HG03460 (cell line): ENCODE data around the gene MAS1L.

ENCODE experiments used
- ATAC-seq: cut with Tn5 transposase; IDR thresholded peaks from one replicate; pipeline ENCODE4 v1.9.1; 2021; ENCODE audit not compliant: unreplicated experiment

MAS1L gene

DNA sequence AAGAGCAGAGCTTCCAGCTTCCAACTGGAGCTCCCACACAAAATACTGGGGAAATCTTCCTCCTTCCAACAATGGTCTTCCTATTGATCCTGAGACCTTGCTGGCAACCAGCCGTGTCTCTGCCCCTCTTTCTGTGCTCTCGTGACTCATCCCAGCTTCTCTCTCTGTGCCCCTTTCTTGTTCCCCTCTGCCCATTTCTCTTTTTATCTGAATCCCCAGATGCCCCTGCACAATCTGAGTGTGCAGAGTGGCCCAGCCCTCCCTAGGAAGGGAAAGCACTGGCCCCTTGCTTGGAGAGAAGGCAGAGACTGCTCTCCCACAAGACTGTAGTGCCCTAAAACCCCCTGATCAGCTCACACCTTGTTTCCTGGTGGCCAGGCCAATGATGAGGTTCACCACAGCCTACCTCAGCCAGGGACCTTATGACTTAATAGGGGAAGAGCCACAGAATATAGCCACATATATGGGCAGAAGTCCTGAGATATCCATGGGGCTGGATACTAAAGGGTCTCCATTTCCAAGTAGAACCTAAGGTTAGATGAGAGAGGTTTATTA lies 23.1 kb upstream of the MAS1L start:
- no peak for ATAC-seq

GRCh38 chr6:29510202-29510601 lies 22.4 kb upstream of the MAS1L start:
- ATAC-seq = no peak

- no peak for ATAC-seq
Observed at GRCh38 chr6:29509711-29510110, 22.0 kb upstream of the MAS1L start.

GRCh38 chr6:29509239-29509638 lies 21.5 kb upstream of the MAS1L start:
- no peak for ATAC-seq

DNA sequence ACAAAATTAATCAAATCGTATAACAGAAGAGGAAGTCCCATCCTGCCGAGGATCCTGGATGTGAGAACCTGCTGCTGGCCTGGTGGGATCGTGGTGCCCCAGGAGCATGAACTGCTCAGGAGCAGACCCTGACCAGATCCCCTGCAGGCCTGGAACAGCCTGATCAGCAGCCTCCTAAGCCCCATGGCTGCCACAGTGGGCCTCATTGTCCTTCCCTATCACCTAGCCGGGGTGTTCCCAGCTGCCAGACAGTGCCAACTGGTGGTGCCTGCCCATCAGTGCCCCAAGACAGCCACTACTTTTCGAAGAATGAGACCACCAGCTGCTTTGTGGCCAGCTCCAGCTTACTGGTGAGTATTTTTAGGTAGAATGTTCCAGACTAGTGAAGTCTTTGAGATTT lies 19.6 kb upstream of the MAS1L start:
- ATAC-seq = no peak

- no peak for ATAC-seq
Observed at GRCh38 chr6:29506446-29507067, 18.8 kb upstream of the MAS1L start.

DNA sequence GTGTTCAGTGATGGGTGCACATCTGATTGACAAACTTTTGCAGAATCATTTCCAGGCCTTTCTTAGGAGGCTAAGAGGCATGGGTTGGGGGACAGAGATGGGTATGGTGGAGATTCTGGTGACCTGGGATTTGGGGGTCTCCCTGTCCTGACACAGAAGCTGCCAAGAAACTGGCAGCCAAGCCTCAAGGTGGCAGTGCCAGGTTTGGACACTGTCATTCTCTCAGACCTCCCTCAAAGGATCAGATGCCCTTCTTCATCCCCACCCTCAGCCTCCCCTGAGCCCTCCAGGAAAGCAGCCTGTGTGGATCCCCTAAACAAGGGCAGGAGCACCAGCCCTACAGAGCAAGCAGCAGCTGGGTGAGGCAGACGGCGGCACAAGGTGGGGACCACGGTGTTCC lies 18.1 kb upstream of the MAS1L start:
- no peak for ATAC-seq

DNA sequence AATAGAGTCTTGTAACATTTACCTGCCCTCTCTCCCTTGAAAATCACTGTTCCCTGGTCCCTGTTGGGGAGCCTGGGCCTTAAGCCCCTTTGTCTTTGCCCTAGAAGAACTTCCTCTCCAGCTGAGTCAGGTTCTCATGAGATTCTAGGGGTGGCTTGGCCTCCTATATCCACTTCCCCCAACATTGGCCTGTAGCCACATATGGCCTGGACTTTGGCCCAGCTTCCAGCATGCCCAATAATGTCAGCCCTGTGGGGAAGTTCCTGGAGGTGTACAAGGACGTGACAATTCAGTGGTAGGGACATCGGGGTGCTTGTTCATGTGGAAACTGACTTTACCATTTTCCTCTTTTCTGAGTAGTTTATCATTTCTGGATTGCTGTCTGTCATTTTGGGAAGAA lies 17.2 kb upstream of the MAS1L start:
- ATAC-seq = no peak

- ATAC-seq = no peak
Observed at GRCh38 chr6:29502597-29502996, 14.8 kb upstream of the MAS1L start.

DNA sequence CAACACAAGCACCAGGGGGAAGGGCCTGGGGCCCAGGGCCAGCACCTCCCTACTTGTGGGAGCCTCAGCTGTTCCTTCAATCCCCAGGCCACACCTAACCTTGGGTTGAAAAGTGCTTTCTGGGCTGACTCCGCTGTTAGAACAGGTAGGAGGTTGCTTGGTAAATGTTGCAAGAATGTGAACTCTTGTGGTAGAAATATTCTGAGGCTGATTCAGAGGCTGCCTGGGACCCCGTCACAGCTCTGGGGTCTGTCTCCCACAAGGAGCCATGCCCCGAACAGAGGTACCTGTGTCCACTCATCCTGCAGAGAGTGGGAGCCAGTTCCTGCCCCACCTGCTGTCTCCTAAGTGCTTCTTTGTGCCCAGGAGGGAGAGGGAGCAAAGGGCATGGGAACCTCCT lies 14.4 kb upstream of the MAS1L start:
- no peak for ATAC-seq

- no peak for ATAC-seq
Observed at GRCh38 chr6:29501106-29501505, 13.3 kb upstream of the MAS1L start.

GRCh38 chr6:29500594-29500993 lies 12.8 kb upstream of the MAS1L start:
- no peak for ATAC-seq

- ATAC-seq = no peak
Observed at GRCh38 chr6:29499704-29500103, 11.9 kb upstream of the MAS1L start.

DNA sequence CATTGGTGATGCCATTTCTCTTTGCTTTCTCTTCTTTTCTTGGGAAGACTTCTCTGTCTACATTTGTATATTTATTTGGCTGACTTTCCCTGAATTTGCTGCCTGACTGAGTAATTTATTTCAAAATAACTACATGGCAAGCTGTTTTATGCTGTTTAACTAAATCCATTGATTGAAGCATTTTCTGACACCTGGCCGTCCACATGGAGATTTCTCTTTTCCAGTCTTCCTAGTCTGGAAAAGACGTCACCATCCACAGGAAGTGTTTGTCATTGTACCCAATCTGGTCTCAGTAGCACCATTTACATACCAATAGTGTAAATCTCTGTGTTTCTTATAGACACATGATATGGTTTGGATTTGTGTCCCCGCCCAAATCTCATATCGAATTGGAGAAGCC lies 9.2 kb upstream of the MAS1L start:
- no peak for ATAC-seq

DNA sequence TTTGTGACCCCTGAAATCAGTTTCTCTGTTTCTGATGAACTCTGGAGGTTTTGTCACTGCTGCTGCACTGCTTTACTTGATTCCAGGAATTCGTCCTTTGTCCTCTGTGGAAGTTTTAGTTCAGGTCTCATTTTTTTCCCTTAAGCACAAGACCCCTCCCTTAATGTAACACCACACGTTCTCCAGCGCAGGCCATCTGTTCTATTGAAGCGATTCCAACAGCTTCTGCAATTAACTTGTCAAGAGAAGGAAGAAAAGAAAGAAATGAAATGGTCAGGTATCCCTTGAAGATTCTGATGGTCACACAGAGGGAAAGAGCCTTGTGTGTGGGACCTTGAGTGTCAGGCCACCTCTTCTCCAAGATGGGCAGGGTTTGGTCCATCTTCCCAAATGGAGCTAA lies 7.8 kb upstream of the MAS1L start:
- no peak for ATAC-seq

- no peak for ATAC-seq
Observed at GRCh38 chr6:29494131-29494530, 6.4 kb upstream of the MAS1L start.

- no peak for ATAC-seq
Observed at GRCh38 chr6:29493261-29493660, 5.5 kb upstream of the MAS1L start.

- ATAC-seq = no peak
Observed at GRCh38 chr6:29491574-29491973, 3.8 kb upstream of the MAS1L start.

- ATAC-seq = no peak
Observed at GRCh38 chr6:29490552-29490951, 2.8 kb upstream of the MAS1L start.

DNA sequence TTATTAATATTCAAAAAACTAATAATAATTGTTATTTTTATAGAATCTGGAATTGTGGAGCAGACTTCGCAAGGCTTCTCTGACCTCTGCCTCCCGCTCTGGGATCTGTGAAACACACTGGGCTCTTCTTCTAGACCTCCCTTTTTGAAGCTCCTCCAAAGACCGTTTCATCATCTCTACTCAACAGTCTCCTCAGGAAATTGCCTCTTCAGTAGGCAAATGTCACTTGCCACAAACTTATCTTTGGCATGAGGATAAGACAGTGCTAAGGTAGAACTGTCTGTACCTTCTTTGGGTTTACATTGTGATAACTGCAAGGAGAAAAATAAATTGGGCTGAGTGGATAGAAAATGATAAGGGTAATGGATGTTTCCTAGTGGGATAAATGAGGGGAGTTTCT lies 2.3 kb upstream of the MAS1L start:
- no peak for ATAC-seq

DNA sequence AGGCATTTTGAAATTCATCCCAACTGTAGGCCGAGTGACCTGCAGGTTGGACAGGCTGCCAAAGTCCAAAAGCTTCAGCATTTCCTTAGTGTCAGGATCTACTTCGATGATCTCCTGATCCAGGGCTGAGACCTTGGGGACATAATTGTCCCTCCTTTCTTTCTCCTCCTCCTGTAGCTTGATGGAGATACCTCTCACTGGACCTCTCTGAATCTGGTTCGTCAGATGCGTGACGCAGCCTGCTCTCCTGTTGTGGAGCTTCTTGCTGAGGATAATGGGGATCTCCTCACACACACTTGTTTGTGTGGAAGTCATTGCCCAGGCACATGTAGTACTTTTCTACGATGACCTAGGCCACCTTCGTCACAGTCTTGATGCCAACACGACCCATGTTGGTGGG lies 1.5 kb upstream of the MAS1L start:
- ATAC-seq = no peak

DNA sequence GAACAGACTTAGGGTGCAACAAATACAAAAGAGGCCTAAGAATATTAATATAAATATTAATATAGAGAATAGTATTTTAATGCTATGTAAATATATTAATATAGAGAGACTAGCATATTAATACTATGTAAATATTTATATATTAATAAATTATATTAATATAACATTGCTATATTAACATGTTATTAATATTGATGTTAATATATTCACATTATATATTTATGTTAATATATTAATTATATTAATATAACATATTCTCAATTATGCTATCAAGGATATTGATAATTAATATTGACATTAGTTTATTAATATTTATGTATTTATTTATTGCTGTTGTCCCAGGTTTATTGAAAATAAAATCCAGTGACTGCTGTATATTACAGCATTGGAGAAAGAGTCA lies 1.1 kb upstream of the MAS1L start:
- ATAC-seq = no peak

DNA sequence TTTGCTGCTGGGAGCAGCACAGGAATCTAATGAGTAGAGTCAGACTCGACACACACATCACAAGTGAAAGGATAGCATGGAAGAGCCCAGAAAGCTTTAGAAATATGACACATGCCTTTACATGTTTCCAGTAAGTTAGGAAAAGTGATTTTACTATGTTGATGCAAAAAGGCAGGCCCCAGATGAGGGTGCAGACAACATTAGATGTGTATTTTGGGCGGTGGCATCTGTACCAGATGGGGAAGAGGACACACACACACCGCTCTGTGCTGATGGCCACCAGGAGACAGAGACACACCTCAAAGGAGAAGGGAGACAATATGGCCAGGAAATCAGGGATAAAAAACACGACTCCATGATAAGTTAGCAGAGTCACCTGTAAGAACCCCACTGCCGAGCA lies 625 bp downstream of the MAS1L start:
- ATAC-seq = no peak
